Neural cell (in vitro differentiated cells): ENCODE data around the gene PLCZ1. TPM values are rescaled to one million over a fixed set of nuclear protein-coding genes. Genes with fewer than 3 reads are reported as not detected.

Source experiments
- H2AFZ ChIP-seq: fragments of 200-600, 300-800 bp; sonication (generic), shearing (Covaris generic); 2 replicates; pipeline ENCODE4 v1.6.0; 2014; ENCODE audit warnings: low read depth, mild to moderate bottlenecking, antibody characterized with exemption, low read length, moderate library complexity
- H3F3A ChIP-seq: fragments of 200-600 bp; shearing (Covaris generic); 2 replicates; pipeline ENCODE4 v1.6.1; 2016; ENCODE audit warnings: mild to moderate bottlenecking, moderate library complexity, mixed read lengths, antibody characterized with exemption, low read length; ENCODE audit not compliant: insufficient read depth, poor library complexity, severe bottlenecking
- H3K27ac ChIP-seq: fragments of 200-600, 300-800 bp; sonication (generic), shearing (Covaris generic); 2 replicates; pipeline ENCODE4 v1.5.1; 2014; ENCODE audit warnings: mild to moderate bottlenecking, low read length, moderate library complexity
- H3K27me3 ChIP-seq: fragments of 300-800, 200-600 bp; sonication (generic), shearing (Covaris generic); 2 replicates; pipeline ENCODE4 v1.6.0; 2014; ENCODE audit warnings: mild to moderate bottlenecking, low read depth, low read length, moderate library complexity; ENCODE audit not compliant: insufficient read depth
- H3K36me3 ChIP-seq: fragments of 300-800, 200-600 bp; sonication (generic), shearing (Covaris generic); 2 replicates; pipeline ENCODE4 v1.5.1; 2014; ENCODE audit warnings: mild to moderate bottlenecking, antibody characterized with exemption, low read length, moderate library complexity; ENCODE audit not compliant: insufficient read depth
- H3K4me2 ChIP-seq: fragments of 300-800, 200-600 bp; sonication (generic), shearing (Covaris generic); 2 replicates; pipeline ENCODE4 v1.6.0; 2014; ENCODE audit warnings: mild to moderate bottlenecking, low read length
- H3K4me3 ChIP-seq: fragments of 300-800, 200-600 bp; sonication (generic), shearing (Covaris generic); 2 replicates; pipeline ENCODE4 v1.5.1; 2014; ENCODE audit warnings: mild to moderate bottlenecking, low read length, moderate library complexity
- H3K79me2 ChIP-seq: fragments of 200-600 bp; shearing (Covaris generic); replicated peaks from 2 replicates; pipeline ENCODE4 v1.6.0; 2014; ENCODE audit warnings: mild to moderate bottlenecking, low read length, moderate library complexity; ENCODE audit not compliant: insufficient read depth
- H3K9ac ChIP-seq: fragments of 300-800, 200-600 bp; sonication (generic), shearing (Covaris generic); 2 replicates; pipeline ENCODE4 v1.6.1; 2016; ENCODE audit warnings: mild to moderate bottlenecking, low read length, mixed read lengths
- H3K9me2 ChIP-seq: fragments of 200-600 bp; shearing (Covaris generic); 2 replicates; pipeline ENCODE4 v1.6.1; 2016; ENCODE audit warnings: mild to moderate bottlenecking, low read length, mixed read lengths; ENCODE audit not compliant: insufficient read depth
- H3K9me3 ChIP-seq: fragments of 200-600, 300-800 bp; sonication (generic), shearing (Covaris generic); 2 replicates; pipeline ENCODE4 v1.6.1; 2016; ENCODE audit warnings: mild to moderate bottlenecking, mixed run types, low read length, moderate library complexity, mixed read lengths
- H4K20me1 ChIP-seq: fragments of 200-600 bp; shearing (Covaris generic); 2 replicates; pipeline ENCODE4 v1.6.1; 2016; ENCODE audit warnings: mild to moderate bottlenecking, mixed run types; ENCODE audit not compliant: insufficient read depth
- EP300 ChIP-seq: fragments of 450-650 bp; conservative IDR thresholded peaks from 2 replicates; pipeline ENCODE4 v1.6.1; 2014; ENCODE audit warnings: antibody characterized with exemption, mild to moderate bottlenecking, moderate library complexity; ENCODE audit not compliant: poor library complexity, severe bottlenecking
- EZH2 ChIP-seq: fragments of 200-600, 300-800 bp; shearing (Covaris generic), sonication (generic); IDR thresholded peaks from 2 replicates; pipeline ENCODE4 v1.6.1; 2014; ENCODE audit warnings: antibody characterized with exemption, low read length, borderline replicate concordance, mild to moderate bottlenecking; ENCODE audit not compliant: insufficient read depth, poor library complexity, severe bottlenecking
- MXI1 ChIP-seq: fragments of 450-650 bp; conservative IDR thresholded peaks from 2 replicates; pipeline ENCODE4 v1.6.1; 2014; ENCODE audit warnings: antibody characterized with exemption, mild to moderate bottlenecking; ENCODE audit not compliant: poor library complexity, severe bottlenecking
- POLR2AphosphoS5 ChIP-seq: IDR thresholded peaks from 2 replicates; pipeline ENCODE4 v1.6.1; 2012
- RAD21 ChIP-seq: fragments of 450-650 bp; conservative IDR thresholded peaks from 2 replicates; pipeline ENCODE4 v1.6.1; 2014; ENCODE audit warnings: antibody characterized with exemption, mild to moderate bottlenecking, moderate library complexity
- SMC3 ChIP-seq: fragments of 450-650 bp; conservative IDR thresholded peaks from 2 replicates; pipeline ENCODE4 v1.6.1; 2014; ENCODE audit warnings: antibody characterized with exemption, mild to moderate bottlenecking, moderate library complexity; ENCODE audit not compliant: poor library complexity
- TAF1 ChIP-seq: IDR thresholded peaks from 2 replicates; pipeline ENCODE4 v1.6.1; 2012; ENCODE audit warnings: low read depth
- polyA plus RNA-seq: library from polyadenylated mRNA; depleted of rRNA; stranded (reverse); fragments of >200 nt; gene quantifications from 2 replicates; pipeline ENCODE4 v1.2.3, GENCODE V29; 2014
- TF ChIP-seq, protein P1 (sequence below): IDR thresholded peaks from 2 replicates; pipeline ENCODE4 v1.6.1; 2012; ENCODE audit warnings: borderline replicate concordance
- TF ChIP-seq, protein P2 (sequence below): fragments of 450-650 bp; IDR thresholded peaks from 2 replicates; pipeline ENCODE4 v1.5.1; 2014; ENCODE audit warnings: antibody characterized with exemption, mild to moderate bottlenecking, moderate library complexity; ENCODE audit not compliant: poor library complexity, severe bottlenecking

Gene PLCZ1
- polyA plus RNA-seq, 1 donor from 2014 or later, result not detected

DNA sequence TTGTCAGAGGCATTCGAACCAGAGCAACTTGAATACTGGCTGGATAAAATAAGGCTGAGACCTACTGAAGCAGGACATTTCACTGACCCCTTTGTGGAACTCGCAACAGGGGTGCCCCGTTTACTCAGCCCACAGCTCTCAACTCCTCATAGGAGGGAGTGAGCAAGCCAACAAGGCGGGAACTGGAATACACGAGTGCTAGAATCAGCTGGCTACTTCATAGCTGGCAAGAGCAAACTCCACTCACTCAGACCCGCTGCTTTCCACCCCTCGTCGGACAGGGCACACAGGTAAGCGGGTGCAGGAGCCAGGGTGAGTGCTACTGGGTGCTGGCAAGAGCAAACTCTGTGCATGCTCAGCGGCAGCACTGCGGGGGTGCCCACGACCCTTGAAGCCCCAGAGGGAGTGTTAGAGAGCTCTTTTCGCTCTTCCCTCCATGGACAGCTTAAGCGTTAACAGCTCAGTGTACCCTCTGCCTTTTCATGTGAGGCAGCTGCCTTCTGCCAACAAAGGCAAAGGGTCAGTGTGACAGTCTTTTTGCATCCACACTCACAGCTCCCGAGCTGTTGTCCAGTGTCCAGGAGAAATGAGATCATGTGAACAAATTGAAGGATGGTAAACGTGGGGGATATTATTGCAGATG lies 15.8 kb upstream of the PLCZ1 start:
- H3K27ac ChIP-seq, result no peak overlapping the region
- H3F3A ChIP-seq, result no peaks in the 10 kb centered on the region
- no peak overlapping the region for H3K9ac ChIP-seq
- H3K9me3 ChIP-seq, result no peaks in the 10 kb centered on the region
- H4K20me1 ChIP-seq, result no peaks in the 10 kb centered on the region
- H3K36me3 ChIP-seq, result no peaks in the 10 kb centered on the region
- no peaks in the 10 kb centered on the region for H3K79me2 ChIP-seq
- no peaks in the 10 kb centered on the region for H3K9me2 ChIP-seq
- no peak overlapping the region for H3K4me3 ChIP-seq
- TF ChIP-seq MXI1 (no peak), EP300 (no peak), EZH2 (no peak), SMC3 (no peak), POLR2AphosphoS5 (no peak), TAF1 (no peak), RAD21 (no peak)
- TF ChIP-seq, protein P1, sequence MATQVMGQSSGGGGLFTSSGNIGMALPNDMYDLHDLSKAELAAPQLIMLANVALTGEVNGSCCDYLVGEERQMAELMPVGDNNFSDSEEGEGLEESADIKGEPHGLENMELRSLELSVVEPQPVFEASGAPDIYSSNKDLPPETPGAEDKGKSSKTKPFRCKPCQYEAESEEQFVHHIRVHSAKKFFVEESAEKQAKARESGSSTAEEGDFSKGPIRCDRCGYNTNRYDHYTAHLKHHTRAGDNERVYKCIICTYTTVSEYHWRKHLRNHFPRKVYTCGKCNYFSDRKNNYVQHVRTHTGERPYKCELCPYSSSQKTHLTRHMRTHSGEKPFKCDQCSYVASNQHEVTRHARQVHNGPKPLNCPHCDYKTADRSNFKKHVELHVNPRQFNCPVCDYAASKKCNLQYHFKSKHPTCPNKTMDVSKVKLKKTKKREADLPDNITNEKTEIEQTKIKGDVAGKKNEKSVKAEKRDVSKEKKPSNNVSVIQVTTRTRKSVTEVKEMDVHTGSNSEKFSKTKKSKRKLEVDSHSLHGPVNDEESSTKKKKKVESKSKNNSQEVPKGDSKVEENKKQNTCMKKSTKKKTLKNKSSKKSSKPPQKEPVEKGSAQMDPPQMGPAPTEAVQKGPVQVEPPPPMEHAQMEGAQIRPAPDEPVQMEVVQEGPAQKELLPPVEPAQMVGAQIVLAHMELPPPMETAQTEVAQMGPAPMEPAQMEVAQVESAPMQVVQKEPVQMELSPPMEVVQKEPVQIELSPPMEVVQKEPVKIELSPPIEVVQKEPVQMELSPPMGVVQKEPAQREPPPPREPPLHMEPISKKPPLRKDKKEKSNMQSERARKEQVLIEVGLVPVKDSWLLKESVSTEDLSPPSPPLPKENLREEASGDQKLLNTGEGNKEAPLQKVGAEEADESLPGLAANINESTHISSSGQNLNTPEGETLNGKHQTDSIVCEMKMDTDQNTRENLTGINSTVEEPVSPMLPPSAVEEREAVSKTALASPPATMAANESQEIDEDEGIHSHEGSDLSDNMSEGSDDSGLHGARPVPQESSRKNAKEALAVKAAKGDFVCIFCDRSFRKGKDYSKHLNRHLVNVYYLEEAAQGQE, result no peak
- TF ChIP-seq, protein P2, sequence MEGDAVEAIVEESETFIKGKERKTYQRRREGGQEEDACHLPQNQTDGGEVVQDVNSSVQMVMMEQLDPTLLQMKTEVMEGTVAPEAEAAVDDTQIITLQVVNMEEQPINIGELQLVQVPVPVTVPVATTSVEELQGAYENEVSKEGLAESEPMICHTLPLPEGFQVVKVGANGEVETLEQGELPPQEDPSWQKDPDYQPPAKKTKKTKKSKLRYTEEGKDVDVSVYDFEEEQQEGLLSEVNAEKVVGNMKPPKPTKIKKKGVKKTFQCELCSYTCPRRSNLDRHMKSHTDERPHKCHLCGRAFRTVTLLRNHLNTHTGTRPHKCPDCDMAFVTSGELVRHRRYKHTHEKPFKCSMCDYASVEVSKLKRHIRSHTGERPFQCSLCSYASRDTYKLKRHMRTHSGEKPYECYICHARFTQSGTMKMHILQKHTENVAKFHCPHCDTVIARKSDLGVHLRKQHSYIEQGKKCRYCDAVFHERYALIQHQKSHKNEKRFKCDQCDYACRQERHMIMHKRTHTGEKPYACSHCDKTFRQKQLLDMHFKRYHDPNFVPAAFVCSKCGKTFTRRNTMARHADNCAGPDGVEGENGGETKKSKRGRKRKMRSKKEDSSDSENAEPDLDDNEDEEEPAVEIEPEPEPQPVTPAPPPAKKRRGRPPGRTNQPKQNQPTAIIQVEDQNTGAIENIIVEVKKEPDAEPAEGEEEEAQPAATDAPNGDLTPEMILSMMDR, result no peak
- no peak overlapping the region for H2AFZ ChIP-seq
- no peaks in the 10 kb centered on the region for H3K27me3 ChIP-seq
- no peak overlapping the region for H3K4me2 ChIP-seq

DNA sequence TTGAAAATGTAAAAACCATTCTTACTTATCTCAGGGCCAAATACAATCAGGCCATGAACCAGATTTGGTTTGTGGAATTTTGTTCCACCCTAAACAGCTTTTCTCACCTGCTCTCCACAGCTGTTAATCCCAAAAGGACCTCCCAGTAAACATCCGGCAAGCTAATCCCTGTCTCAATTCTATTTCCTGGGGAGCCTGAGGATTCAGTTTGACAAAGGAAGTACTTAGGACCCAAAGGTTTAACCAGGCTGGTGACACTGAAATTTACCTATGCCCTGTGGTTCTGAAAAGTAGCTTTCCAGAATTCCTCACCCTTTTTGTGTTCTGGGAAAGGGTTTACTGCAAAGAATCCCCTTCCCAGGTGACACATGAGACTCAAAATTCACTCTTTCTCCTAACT lies 15.1 kb upstream of the PLCZ1 start:
- H3K79me2 ChIP-seq, result no peaks in the 10 kb centered on the region
- no peaks in the 10 kb centered on the region for H3F3A ChIP-seq
- no peak for TF ChIP-seq EP300
- TF ChIP-seq RAD21, result no peak
- TF ChIP-seq, protein P1, result no peak
- no peak for TF ChIP-seq EZH2
- TF ChIP-seq POLR2AphosphoS5, result no peak
- no peak for TF ChIP-seq TAF1
- no peak for TF ChIP-seq SMC3
- no peak for TF ChIP-seq MXI1
- TF ChIP-seq, protein P2, result no peak
- H3K4me2 ChIP-seq, result no peak overlapping the region
- H3K27ac ChIP-seq, result no peak overlapping the region
- H4K20me1 ChIP-seq, result no peaks in the 10 kb centered on the region
- H3K27me3 ChIP-seq, result no peaks in the 10 kb centered on the region
- H2AFZ ChIP-seq, result no peak overlapping the region
- no peaks in the 10 kb centered on the region for H3K9me2 ChIP-seq
- H3K36me3 ChIP-seq, result no peaks in the 10 kb centered on the region
- no peaks in the 10 kb centered on the region for H3K9me3 ChIP-seq
- H3K4me3 ChIP-seq, result no peak overlapping the region
- H3K9ac ChIP-seq, result no peak overlapping the region
